NCI-H2029 treated with DMSO at 0.1 percent for 48 hours (cell line): ENCODE measurements around the gene PTPN11.
"Not testable (repeated sequence)": the region's sequence is repeated elsewhere in the genome, so short reads cannot be mapped to it uniquely, and the experiment has no call there.

Experiments
- DNase-seq: peaks from one replicate; lab custom pipeline; 2025; lab: John Stamatoyannopoulos, UW

PTPN11 gene

DNA sequence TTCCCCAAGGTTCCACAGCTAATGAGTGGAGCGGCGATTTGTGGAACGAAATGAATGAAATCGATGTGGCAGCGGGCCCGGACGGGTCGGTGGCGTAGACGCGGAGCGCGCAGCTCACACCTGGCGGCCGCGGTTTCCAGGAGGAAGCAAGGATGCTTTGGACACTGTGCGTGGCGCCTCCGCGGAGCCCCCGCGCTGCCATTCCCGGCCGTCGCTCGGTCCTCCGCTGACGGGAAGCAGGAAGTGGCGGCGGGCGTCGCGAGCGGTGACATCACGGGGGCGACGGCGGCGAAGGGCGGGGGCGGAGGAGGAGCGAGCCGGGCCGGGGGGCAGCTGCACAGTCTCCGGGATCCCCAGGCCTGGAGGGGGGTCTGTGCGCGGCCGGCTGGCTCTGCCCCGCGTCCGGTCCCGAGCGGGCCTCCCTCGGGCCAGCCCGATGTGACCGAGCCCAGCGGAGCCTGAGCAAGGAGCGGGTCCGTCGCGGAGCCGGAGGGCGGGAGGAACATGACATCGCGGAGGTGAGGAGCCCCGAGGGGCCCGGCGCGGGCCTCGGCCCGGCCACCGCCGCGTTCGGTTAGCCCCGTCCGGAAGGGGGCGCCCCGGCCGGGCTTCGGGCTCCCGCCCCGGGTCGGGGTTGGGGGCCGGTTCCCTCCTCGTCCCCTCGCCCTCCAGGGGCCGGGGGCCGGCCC, at the start of gene PTPN11:
Gene PTPN11 (plus strand): TSS at position 340 of the 689 bp plus-strand sequence. CDS start 165 bp downstream, at position 505.
- DNase-seq: no peak

DNA sequence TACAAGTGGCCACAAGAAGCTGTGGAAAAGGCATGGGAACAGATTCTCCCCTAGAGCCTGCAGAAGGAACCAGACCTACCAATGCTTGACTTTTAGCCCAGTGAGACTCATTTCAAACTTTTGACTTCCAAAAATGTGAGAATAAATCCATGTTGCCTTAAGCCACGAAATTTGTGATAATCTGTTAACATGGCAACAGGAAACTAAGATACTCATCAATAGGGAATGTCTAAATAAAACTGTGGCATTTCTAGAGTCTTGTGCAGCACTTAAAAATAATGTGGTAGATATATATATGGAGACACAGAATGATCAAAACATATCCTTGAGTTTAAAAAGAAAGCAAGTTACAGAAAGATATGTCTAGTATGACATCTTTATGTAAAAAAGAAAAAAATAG, 48.5 kb upstream of the PTPN11 start:
- no peak for DNase-seq

DNA sequence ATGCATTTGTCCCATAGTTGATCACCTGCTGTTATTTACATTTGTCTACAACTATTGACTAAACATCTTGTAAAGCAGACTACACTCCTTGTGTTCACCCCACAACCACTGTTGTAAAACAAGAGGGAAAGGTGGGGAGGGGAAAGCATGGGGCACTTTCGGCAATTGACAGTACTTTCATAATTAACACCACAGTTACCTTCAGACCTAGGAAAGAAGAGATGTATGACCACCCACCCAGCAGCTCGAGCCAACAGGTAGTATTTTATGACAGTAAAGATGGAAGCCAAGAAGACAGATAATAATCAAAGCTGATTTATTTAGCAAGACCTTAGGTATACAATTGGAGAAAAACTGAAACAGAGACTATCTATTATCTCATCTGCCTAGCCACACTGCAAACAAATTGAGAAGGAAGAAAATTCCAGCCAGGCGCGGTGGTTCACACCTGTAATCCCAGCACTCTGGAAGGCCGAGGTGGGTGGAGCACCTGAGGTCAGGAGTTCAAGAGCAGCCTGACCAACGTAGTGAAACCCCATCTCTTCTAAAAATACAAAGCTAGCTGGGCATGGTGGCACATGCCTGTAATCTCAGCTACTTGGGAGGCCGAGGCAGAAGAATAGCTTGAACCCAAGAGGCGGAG, 47.8 kb upstream of the PTPN11 start:
- no peak for DNase-seq

DNA sequence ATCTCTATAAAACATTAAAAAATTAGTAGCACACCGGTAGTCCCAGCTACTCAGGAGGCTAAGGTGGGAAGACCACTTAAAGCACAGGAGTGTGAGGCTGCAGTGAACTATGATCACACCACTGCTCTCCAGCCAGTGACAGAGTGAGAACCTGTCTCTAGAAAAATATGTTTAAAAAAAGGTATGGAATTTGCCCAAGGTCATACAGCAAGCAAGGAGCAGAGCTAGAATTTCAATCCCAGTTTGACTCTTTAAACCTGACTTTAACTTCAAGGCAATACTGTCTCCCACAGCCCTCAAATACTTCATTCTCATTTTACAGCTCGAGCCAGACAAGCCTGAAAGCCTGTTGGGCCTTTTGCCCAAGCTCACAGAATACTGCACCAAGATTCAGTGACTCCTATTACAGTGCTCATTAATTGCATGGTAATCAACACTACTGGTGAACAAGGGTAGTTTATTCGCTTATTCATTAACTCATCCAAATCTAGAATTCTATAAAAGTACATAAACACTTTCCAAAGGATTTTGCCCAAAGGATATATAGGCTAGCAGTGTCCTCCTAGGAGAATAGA, 44.5 kb upstream of the PTPN11 start:
- DNase-seq: no peak

DNA sequence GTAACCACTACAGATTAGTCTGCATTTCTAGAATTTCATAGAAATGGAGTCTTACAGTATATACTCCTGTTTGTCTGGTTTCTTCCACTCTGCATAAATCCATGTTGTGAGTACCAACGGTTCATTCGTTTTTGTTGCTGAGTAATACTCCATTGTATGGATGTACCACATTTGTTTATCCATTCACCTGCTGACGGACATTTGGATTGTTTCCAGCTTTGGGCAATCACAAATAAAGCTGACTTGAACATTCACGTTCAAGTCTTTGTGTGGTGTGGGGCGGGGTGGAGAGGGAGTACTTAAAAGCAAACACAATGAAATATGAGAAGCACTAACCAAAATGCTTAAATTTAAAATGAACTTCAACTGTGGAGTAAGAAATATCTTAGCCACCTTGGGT, 43.6 kb upstream of the PTPN11 start:
- peak; percentile 40 for DNase-seq

DNA sequence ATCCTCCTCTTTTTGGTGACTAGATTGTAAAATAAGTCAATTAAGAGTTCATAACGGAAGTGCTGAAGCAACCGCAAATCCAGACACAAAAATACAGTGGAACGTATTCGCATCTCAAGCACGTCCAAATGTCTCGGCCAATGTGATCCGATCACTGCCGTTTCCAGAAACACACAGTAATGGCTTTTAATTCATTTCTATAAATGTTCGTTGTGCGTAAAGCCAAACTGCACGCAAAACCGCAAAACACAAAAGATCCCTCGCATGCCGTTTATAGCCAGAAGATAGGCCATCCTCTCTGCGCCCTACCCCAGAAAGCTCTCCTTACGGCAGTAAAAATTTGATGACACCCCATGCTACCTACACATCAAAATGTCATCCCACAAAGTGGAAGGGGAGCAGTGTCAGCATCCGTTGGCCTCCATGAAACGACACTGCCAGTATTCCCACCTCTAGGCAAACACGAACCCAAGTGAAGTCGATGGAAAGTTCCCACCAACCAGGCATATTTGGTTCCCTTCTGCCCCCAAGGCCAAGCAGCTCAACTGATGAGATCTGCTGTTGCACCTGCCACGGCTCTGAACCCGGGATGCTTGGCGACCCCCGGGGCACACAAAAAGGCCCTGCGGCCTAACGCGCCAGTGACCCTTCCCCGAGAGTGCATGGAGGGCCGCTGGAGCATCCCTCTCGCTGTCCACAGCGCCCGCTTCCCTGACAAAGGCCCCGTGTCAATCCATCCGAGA, 37.9 kb upstream of the PTPN11 start:
- no peak for DNase-seq

DNA sequence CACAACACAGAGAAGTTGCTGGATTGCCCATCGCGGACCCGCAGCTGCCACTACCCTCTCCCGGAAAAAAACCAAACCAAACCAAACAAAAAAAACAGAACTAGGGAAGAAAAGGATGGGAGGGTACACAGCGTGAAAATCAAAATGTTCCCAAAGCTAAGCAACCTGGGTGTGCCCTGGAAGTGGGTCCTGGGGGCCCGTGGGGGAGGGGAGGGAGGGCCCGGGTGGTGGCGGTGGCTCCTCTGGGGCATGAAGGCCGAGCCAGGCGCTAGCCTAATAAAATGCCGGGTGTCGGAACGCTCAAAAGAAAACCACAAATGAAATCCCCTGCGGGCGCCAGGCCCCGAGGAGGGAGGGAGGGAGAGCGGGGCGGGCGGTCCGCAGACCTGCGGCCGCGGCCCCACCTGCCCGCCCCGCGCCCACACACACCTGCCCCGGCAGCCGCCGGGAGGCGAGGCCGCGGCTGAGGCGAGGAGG, 37.3 kb upstream of the PTPN11 start:
- DNase-seq: no peak

DNA sequence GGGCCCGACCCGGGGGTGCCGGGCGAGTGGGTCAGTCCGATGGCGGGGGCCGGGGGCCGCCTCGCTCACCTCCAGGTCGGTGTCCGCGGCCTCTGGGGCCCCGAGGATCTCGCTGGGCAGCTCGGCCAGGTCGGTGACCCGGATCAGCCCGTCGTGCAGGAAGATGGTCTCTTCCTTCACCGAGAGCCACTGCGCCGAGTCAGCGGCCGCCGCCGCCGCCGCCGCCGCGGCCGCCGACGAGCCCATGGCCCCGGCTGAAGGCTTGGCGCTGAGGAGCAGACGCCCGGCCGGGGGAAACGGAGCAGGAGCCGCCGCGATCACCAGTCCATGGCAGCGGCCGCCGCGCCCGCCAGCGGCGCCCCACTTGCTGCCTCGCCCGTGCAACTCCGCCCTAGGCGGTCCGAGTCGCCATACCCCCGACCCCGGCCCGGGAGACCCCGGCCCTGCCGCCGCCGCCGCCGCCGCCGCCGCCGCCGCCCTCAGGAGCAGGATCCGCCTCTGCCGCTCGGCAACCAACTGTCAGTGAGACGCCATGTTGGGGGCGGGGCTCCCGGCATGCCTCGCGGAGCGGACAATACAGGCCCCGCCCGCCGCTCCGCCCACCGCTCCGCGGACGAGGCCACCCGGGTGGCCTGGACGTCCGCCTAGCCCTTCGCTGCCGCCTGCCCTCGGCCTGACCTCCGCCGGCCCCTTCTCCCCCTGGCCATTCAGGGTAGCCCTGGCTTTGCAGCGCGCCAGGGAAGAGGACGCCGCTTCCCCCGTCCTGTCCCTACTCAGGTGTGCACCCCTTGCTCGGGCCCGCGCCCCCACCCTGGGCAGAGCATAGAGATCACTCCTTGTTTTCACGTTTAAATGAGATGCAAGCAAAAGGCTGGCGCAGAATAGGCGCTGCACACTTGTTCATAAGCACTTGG, 36.6 kb upstream of the PTPN11 start, which contains the start of gene HECTD4:
Gene HECTD4 (minus strand): TSS at position 549 of the 914 bp plus-strand sequence. CDS start 303 bp downstream, at position 246.
- peak; percentile 57 for DNase-seq

DNA sequence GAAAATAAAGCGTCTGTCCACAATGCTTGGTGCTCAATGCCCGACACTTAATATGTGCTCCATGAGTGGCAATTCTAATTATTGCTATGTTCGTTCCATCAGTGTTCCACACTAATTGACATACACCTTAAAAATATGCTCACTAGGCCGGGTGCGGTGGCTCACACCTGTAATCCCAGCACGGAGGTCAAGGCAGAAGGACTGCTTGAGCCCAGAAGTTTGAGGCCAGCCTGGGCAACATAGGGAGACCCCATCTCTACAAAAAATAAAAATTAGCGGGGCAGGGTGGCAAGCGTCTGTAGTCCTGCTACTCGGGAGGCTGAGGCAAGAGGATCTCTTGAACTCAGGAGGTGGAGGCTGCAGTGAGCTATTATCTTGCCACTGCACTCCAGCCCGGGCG, 35.9 kb upstream of the PTPN11 start:
- no peak for DNase-seq

DNA sequence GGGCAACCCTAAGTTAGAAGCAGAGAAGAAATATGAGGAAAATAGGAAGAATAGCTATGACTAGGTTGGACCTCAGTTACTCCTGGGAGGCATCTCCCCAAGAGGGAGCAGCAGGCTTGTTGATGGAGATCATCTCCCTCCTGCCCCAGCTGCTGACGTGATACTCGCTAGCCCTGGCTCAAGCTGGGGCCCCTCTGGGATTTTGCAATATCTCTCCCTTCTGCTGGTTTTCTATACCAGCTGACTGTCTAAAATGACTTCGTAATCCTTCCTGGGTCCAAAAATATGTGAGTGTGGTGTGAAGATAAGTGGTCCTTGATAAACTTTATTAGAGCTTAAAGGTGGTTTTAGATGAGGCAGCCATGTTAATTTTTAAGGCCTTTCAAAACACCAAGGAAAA, 32.0 kb upstream of the PTPN11 start:
- no peak for DNase-seq

DNA sequence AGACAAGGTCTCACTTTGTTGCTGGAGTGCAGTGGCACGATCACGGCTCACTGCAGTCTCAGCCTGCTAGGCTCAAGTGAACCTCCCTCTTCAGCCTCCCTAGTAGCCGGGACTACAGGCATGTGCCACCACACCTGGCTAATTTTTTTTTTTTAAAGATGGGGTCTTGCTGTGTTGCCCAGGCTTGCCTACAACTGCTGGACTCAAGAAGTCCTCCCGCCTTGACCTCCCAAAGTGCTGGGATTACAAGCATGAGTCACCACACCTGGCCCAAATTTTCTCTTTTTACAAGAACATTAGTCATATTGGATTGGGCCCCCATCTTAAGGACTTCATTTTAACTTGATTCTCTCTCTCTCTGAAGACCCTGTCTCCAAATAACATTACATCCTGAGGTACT, 29.5 kb upstream of the PTPN11 start:
- DNase-seq: no peak

DNA sequence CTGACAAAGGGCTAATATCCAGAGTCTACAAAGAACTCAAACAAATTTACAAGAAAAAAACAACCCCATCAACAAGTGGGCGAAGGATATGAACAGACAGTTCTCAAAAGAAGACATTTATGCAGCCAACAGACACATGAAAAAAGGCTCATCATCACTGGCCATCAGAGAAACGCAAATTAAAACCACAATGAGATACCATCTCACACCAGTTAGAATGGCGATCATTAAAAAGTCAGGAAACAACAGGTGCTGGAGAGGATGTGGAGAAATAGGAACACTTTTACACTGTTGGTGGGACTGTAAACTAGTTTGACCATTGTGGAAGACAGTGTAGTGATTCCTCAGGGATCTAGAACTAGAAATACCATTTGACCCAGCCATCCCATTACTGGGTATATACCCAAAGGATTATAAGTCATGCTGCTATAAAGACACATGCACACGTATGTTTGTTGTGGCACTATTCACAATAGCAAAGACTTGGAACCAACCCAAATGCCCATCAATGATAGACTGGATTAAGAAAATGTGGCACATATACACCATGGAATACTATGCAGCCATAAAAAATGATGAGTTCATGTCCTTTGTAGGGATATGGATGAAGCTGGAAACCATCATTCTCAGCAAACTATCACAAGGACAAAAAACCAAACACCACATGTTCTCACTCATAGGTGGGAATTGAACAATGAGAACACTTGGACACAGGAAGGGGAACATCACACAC, 28.7 kb upstream of the PTPN11 start:
- not testable (repeated sequence) for DNase-seq

DNA sequence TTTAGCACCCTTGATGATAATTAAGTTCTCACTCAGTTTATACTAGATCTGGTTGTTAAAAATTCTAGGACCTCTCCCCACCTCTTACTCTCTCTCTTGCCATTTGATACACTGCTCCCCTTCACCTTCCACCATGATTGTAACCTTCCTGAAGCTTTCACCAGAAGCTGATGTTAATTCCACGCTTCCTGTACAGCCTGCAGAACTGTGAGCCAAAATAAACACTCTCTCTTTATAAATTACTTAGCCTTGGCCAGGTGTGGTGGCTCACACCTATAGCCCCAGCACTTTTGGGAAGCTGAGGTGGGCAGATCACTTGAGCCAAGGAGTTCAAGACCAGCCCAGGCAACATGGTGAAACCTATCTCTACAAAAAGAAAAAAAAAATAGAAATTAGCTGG, 25.4 kb upstream of the PTPN11 start:
- DNase-seq: peak; percentile 69

DNA sequence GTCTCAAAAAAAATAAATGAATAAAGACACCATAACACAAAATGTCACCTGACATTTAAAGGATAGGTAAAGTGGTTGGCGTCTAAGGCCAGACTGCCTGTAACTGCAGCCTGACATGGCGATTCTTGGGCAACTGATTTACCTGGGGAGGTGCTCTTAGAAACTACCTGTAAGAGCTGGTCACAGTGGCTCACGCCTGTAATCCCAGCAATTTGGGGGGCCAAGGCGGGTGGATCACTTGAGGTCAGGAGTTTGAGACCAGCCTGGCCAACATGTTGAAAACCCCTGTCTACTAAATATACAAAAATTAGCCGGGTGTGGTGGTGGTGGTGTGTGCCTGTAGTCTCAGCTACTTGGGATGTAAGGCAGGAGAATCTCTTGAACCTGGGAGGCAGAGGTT, 17.7 kb upstream of the PTPN11 start:
- DNase-seq: no peak

DNA sequence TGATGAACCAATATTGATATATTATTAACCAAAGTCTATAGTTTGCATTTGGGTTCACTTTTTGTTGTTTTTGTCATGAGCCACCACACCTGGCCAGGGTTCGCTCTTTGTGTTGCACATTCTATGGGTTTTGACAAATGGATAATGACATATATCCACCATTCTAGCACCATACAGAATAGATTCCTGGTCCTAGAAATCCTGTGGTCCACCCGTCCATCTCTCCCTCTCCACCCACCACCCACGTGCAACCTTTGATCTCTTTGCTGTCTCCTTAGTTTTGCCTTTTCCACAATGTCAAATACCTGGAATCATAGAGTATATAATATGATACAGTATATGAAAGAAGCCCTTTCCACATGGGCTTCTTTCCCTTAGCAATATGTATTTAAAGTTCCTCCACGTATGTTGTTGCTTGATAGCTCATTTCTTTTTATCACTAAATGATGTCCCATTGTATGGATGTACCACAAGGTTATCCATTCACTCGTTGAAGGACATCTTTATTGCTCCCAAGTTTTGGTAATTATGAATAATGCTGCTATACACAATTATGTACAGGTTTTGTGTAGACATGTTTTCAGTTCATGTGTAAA, 16.7 kb upstream of the PTPN11 start:
- no peak for DNase-seq

DNA sequence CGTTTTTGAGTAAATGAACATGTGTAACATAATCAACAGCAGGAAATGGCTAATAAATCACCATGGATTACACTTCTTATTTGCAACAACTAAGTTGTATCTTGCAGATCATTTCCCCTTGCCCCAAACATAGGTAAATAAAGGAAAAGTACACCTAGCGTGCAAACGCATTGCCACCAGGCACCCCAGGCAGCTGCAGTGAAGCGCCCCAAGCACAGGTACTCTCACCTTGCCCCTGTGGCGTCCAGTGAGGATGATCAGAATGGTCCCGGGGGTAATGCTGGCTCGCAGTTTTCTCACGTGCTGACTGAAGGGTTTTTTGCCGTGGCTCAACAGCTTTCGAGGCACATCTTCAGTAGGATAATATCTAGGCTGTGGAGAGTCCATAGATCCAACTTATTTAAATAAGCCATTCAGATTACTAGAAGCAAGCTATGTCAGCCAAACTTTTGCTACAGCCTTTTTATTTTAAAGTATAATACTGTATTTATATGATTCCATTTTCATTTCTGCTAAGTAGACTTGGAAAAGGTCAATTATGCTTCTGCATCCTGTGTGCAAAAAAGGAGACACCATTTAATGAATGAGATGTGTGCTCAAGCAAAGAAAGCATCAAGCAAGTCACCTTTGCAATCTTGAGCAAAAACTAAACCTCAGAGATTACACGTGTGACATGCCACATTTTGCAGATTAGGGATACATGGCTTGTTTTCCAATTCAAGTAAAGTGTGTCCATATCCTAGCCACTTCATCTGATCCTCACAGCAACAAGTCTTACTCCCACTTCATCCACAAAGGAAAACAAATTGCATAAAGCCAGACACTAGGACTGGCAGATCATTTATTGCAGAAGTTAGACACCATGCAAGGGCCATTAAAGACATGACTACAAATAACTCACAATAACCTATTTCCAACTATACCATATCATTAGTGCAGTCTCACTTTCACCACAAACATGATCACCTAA, 11.9 kb upstream of the PTPN11 start:
- DNase-seq: no peak

DNA sequence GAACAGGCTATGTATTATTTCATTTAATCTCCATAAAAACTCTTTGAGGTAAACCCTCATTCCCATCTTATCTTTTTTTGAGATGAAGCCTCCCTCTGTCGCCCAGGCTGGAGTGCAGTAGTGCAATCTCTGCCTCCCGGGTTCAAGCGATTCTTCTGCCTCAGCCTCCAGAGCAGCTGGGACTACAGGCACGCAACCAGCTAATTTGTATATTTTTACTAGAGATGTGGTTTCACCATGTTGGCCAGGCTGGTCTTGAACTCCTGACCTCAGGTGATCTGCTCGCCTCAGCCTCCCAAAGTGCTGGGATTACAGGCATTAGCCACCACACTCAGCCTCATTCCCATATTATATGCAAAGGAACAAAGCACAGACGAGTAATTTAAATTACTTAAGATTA, 11.1 kb upstream of the PTPN11 start:
- not testable (repeated sequence) for DNase-seq

DNA sequence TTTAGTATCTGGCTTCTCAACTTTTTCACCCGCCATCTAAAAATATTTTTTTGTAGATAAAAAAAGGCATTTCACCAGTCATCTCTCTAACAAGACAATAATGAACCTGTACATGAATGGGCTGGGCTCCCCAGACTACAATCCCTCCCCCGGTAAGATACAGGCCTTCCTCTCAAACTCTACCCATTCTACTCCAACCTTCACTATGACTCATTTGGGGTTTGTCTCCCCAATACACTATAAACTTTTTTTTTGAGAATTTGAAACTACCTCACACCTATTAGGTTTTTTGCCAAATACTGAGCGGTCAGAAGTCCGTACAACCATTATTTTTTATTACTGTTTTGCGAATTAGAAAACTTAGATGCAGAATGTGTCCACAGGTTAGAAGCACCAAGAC, 10.1 kb upstream of the PTPN11 start:
- DNase-seq: no peak
